Peyer's patch (tissue), 4 donors: ENCODE measurements around the gene TSPAN18. TPM values are rescaled to one million over a fixed set of nuclear protein-coding genes. Genes with fewer than 3 reads are reported as not detected.
A peak's percentile ranks its signal among the peaks of the same experiment; 100 is the strongest.

Experiments
- DNase-seq, 3 donors: peaks; one replicate each; pipeline ENCODE4 v3.0.0-alpha.2; 2017 to 2019
- H3K27ac ChIP-seq, 4 donors: fragments of 200-600 bp; sonication (generic); one replicate each; pipeline ENCODE4 v1.5.1; 2016 to 2019
- H3K27me3 ChIP-seq, 2 donors: fragments of 200-600 bp; sonication (generic); one replicate each; pipeline ENCODE4 v1.5.1; 2019
- H3K36me3 ChIP-seq, 3 donors: fragments of 200-600 bp; sonication (generic); one replicate each; pipeline ENCODE4 v1.5.1; 2016 to 2019
- H3K4me1 ChIP-seq, 4 donors: fragments of 200-600 bp; sonication (generic); one replicate each; pipeline ENCODE4 v1.5.1; 2016 to 2019
- H3K4me3 ChIP-seq, 4 donors: fragments of 200-600 bp; sonication (generic); 1 replicate in 3 of 4; 2 replicates in 1 of 4; pipeline ENCODE4 v1.5.1; 2016 to 2019; ENCODE audit warnings: mild to moderate bottlenecking in 1 of 4
- H3K9me3 ChIP-seq, 4 donors: fragments of 200-600 bp; sonication (generic); one replicate each; pipeline ENCODE4 v1.5.1; 2016 to 2019; ENCODE audit warnings: mild to moderate bottlenecking in 1 of 4
- POLR2A ChIP-seq, 2 donors: fragments of 450-650 bp; IDR thresholded peaks; one replicate each; pipeline ENCODE4 v1.5.1; 2017; ENCODE audit warnings: antibody characterized with exemption in 2 of 2, mild to moderate bottlenecking in 2 of 2, moderate library complexity in 2 of 2
- total RNA-seq, 4 donors: library from RNA; depleted of rRNA; stranded (reverse); fragments of >200 nt; gene quantifications; one replicate each; pipeline ENCODE4 v1.1.0, GENCODE V29; 2016
- TF ChIP-seq, protein P1 (sequence below), 6 experiments: fragments of 450-650 bp in 4 of 6; fragments of 200-600 bp in 2 of 6; sonication (generic) in 1 of 6; IDR thresholded peaks; one replicate each; pipeline ENCODE4 v1.5.1; 2017 to 2019; ENCODE audit warnings: antibody characterized with exemption in 6 of 6, mild to moderate bottlenecking in 3 of 6, moderate library complexity in 1 of 6

Gene TSPAN18
- total RNA-seq, 4 donors from 2014 or later, result 1.1 to 19.8 (median 3.1) TPM

DNA sequence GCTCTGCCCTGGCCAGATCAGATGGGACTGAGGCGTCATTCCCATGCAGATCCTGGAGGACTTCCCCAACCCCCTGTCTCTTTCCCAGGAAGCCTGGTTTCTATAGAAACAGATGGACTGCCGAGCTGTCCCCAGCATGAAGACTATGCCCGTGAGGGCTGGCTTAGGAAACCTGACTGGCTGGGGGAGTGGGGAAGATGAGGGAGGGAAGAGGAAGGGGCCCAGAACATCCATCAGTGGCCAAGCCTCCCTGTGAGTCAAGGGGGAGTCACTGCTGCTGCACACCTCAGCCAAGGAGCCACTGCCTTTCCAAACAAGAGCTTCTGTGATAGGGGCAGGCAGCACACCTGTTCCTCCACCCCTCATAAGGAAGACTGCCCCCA, 218.1 kb downstream of the TSPAN18 start:
- peaks cover 0 to 38% (median 18%) of the 10 kb centered on the region in 4 donors for H3K4me1 ChIP-seq
- H3K27ac ChIP-seq, result no peak overlapping the region
- H3K27me3 ChIP-seq, result no peaks in the 10 kb centered on the region
- no peak overlapping the region for H3K4me3 ChIP-seq
- no peak for DNase-seq
- no peaks in the 10 kb centered on the region for H3K36me3 ChIP-seq
- TF ChIP-seq, protein P1, sequence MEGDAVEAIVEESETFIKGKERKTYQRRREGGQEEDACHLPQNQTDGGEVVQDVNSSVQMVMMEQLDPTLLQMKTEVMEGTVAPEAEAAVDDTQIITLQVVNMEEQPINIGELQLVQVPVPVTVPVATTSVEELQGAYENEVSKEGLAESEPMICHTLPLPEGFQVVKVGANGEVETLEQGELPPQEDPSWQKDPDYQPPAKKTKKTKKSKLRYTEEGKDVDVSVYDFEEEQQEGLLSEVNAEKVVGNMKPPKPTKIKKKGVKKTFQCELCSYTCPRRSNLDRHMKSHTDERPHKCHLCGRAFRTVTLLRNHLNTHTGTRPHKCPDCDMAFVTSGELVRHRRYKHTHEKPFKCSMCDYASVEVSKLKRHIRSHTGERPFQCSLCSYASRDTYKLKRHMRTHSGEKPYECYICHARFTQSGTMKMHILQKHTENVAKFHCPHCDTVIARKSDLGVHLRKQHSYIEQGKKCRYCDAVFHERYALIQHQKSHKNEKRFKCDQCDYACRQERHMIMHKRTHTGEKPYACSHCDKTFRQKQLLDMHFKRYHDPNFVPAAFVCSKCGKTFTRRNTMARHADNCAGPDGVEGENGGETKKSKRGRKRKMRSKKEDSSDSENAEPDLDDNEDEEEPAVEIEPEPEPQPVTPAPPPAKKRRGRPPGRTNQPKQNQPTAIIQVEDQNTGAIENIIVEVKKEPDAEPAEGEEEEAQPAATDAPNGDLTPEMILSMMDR (IDR thresholded peaks at IDR 0.05), result no peak
- no peak for TF ChIP-seq POLR2A (IDR thresholded peaks at IDR 0.05)
- no peaks in the 10 kb centered on the region for H3K9me3 ChIP-seq

DNA sequence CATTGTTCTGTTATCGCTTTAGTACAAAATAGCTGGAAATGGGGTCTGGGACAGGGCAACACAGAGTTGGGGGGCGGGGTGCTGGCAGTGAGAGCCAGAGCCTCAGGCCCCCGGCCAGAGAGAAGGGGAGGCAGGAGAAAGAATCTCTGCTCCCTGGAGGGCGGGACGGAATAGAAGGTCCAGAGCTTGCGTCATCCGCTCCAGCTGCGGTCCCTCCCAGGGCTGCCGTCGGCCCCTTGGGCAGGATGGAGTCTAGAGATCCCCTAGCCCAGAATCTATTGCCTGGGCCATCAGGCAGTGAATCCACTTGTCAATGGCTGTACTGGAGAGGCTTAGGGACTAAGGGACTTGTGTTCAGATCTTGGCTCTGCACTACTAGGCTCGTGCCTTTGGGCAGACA, 218.9 kb downstream of the TSPAN18 start:
- H3K4me3 ChIP-seq, result no peak overlapping the region
- peaks cover 0 to 34% (median 19%) of the 10 kb centered on the region in 4 donors for H3K4me1 ChIP-seq
- H3K27me3 ChIP-seq, result no peaks in the 10 kb centered on the region
- DNase-seq, result no peak
- no peak for TF ChIP-seq POLR2A (IDR thresholded peaks at IDR 0.05)
- TF ChIP-seq, protein P1 (IDR thresholded peaks at IDR 0.05), result no peak
- no peaks in the 10 kb centered on the region for H3K9me3 ChIP-seq
- peak overlapping the region in 3 of 4 donors; percentile 7 to 35 (median 10) for H3K27ac ChIP-seq
- no peaks in the 10 kb centered on the region for H3K36me3 ChIP-seq

DNA sequence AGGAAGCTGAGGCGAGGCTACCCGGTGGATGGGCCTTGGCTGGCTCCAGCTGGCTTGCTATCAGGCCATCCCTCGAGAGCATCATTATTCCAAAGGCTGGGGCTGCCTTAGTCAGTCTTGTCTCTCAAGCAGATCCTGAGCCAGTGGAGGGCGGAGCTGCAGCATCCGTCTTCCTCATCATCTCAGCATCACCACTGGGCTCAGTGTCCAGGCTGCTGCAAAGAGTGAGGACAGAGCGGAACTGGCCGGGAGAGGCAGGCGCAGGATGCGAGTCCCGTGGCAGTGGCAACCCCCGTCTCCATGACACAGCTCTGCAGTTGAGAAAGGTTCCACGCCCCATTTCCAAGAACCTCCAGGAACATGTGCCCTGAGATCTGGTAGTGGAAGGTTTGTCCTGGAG, 219.5 kb downstream of the TSPAN18 start:
- DNase-seq, result peak in 1 of 3 donors; percentile 73
- no peaks in the 10 kb centered on the region for H3K9me3 ChIP-seq
- H3K27me3 ChIP-seq, result no peaks in the 10 kb centered on the region
- H3K4me3 ChIP-seq, result no peak overlapping the region
- H3K27ac ChIP-seq, result peak overlapping the region in 3 of 4 donors; percentile 7 to 35 (median 10)
- H3K36me3 ChIP-seq, result no peaks in the 10 kb centered on the region
- peaks cover 0 to 32% (median 21%) of the 10 kb centered on the region in 4 donors for H3K4me1 ChIP-seq
- TF ChIP-seq, protein P1 (IDR thresholded peaks at IDR 0.05), result no peak
- no peak for TF ChIP-seq POLR2A (IDR thresholded peaks at IDR 0.05)

DNA sequence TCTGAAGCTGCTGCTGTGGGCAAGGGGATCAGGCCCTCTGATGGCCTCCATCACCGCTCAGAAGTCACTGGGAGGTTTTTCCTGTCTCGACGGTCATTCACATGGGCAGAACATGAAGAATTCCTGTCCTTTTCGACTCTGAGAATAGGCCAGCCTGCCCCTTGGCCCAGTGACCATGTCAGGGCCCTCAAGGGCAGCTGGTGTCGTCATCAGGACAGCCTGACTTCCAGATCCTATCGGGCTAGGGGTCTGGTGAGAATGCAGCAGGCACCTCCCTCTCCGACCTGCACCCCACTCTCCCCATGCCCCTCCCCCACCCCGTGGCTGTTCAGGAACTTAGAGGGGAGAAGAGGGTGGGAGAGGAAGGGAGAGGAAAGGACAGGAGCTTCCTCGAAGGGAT, 220.4 kb downstream of the TSPAN18 start:
- peaks cover 0 to 31% (median 21%) of the 10 kb centered on the region in 4 donors for H3K4me1 ChIP-seq
- H3K9me3 ChIP-seq, result no peaks in the 10 kb centered on the region
- no peak for DNase-seq
- peak overlapping the region in 2 of 4 donors; percentile 6 to 35 for H3K27ac ChIP-seq
- no peaks in the 10 kb centered on the region for H3K36me3 ChIP-seq
- H3K27me3 ChIP-seq, result no peaks in the 10 kb centered on the region
- H3K4me3 ChIP-seq, result no peak overlapping the region
- no peak for TF ChIP-seq POLR2A (IDR thresholded peaks at IDR 0.05)
- TF ChIP-seq, protein P1 (IDR thresholded peaks at IDR 0.05), result no peak

DNA sequence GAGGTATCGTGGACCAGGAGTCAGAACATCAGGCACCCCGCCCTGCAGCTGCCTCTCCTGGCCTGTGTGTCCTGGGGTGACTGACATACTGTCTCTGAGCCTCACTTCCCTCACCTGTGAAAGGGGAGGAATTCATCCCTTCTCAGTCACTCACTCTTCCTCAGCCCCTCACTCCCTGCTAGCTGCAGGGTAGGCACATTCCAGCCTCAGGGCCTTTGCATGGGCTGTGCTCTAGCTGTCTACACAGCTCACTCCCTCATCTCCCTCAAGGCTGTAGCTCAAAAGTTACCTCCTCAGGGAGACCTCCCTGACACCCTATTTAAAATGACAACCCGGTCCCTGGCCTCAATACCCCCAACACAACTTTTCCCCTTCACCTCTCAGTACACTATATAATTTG, 221.4 kb downstream of the TSPAN18 start:
- Histone ChIP-seq H3K9me3 (no peaks in the 10 kb centered on the region), H3K27me3 (no peaks in the 10 kb centered on the region), H3K27ac (peak overlapping the region in 1 of 4 donors; percentile 11), H3K36me3 (no peaks in the 10 kb centered on the region), H3K4me3 (no peak overlapping the region), H3K4me1 (peaks cover 0 to 30% (median 13%) of the 10 kb centered on the region in 4 donors)
- TF ChIP-seq POLR2A (IDR thresholded peaks at IDR 0.05), result no peak
- TF ChIP-seq, protein P1 (IDR thresholded peaks at IDR 0.05), result no peak
- DNase-seq, result no peak
